ENCODE measurements around the gene EZH2.

Gene EZH2

DNA sequence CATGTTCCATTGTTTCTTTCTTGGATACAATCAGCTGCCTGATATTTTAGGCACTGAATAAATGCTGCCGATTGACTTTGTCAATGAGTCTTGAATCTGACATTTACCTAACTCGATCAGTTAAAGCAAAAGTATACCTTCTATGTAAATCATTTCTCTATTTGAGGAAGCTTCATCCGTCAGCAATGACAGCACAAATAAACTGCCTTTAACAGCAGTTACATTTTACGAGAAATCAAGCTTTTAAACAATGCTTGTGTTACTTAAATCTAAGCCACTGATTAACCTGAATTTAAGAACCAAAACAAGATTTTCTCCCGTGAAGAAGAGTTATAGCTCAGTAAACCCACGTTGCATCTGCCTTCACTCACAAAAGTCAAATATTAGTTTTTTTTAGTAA is 114.1 kb downstream of the EZH2 start:
- DNase-seq (ENCODE audit: low read depth in 2 of 2): no peak

DNA sequence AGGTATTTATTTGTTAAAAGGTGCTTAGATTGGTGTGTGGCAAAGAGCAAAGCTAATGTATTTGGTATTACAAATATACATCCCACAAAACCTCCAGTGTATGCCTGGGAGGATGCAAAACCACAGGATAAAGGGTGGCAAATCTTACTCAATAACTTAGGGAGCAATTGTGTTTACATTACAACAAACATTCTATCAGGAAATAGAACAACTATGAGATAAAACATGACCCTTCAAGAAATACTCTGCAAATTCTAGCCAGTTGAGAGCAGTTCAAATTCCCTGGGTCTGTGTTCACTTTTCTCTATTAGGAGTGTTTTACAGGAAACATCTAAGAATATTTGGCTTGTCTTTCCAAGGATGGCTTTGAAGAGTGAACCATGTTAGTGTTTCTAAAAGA is 120.5 kb downstream of the EZH2 start:
- no peak for DNase-seq (ENCODE audit: low read depth in 2 of 2)

DNA sequence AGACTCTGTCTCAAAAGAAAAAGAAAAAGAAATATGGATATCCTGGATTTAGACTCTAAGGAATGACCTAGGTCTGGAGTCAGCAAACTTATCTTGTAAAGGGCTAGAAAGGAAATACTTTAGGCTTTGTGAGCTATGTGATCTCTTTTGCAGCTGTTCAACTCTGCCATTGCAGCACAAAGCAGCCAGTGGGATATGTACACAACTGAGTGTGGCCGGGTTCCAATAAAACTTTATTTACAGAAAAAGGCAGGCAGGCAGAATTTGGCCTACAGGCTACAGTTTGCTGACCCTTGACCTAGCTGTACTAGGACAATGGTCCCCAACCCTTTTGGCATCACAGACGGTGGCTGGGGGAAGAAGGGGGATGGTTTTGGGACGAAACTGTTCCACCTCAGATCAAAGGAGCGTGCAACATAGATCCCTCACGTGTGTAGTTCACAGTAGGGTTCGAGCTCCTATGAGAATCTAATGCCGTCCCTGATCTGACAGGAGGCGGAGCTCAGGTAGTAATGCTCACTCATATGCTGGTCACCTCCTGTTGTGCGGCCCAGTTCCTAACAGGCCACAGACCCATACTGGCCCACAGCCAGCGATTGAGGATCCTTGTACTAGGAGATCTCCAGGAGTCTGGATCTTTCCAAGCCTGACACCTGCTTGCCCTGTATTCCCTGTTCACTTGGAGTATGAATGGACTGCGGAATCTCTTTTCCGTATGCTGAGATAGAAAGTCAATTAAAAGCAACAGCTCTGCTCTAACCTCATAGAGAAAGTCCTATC is 122.4 kb downstream of the EZH2 start:
- DNase-seq (ENCODE audit: low read depth in 2 of 2): no peak

Measured in stimulated activated CD4-positive, alpha-beta T cell treated with anti-CD3 and anti-CD28 coated beads, Interleukin-1b, Interleukin-23, amount 100 ng/mL, for 1 hour (primary cell).